ENCODE data around the gene DDX18.
"Not testable (repeated sequence)": the region's sequence is repeated elsewhere in the genome, so short reads cannot be mapped to it uniquely, and the experiment has no call there.

Gene DDX18

DNA sequence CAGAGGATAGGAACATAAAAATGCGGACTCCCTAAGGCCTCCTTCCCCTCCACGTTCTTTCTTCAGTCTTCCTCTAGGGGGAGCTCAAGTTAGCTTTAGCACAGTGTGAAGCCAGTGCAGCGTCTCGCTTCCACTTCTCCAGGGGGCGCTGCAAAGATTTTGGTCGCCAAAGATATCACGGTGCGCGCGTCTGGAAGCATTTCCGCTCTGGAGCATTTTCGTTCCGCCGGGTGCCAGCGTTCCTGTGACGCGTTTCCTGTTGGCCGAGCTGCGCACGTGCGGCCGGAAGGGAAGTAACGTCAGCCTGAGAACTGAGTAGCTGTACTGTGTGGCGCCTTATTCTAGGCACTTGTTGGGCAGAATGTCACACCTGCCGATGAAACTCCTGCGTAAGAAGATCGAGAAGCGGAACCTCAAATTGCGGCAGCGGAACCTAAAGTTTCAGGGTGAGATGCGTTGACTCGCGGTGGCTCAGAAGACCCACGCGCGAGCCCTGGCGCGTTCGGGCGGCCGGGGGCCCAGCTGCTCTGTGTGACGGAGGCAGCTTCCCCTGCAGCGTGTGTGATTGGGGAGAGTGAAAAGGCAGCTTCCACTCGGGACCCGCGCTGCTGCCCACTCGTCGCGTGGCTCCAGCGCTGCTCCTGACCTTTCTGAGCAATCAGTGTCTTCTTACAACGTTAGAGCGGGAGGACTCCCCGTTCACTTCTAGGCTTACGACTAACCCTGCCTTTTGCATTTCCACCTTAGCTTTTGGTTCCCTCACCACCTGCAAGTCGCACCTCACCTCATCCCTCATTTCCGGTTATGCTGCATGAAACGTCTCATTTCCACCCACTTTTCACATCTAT, at the start of gene DDX18:
Gene DDX18, plus strand, starts transcription at position 275 of the 848 bp plus-strand sequence. Its CDS starts 87 bp downstream, at position 362.
- Mint-ChIP-seq H3K27ac (peak within 1 kb of the TSS; percentile 98), H3K4me3 (peak within 1 kb of the TSS; percentile 95), H3K36me3 (peaks cover 15% of the 10 kb centered on the region), H3K4me1 (ENCODE audit: low read depth) (peaks cover 43% of the 10 kb centered on the region), H3K27me3 (no peaks in the 10 kb centered on the region), H3K9me3 (ENCODE audit: low read depth) (no peaks in the 10 kb centered on the region)

DNA sequence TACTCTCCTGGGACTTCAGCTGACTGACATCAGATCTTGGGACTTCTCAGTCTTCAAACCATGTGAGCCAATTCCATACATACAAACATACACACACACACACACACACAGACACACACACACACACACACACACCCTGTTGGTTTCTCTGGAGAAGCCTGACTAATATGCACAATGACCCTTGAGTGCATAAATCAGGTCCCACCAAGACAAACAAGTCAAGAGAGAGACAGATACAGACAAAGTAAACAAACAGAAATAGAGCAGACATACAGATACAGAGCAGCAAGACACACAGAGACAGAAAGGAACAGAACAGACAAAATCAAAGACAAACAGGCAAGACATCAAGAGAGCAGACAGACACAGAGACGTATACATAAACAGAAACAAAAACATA, 43.8 kb upstream of the DDX18 start:
- Mint-ChIP-seq H3K9me3 (ENCODE audit: low read depth) (no peaks in the 10 kb centered on the region), H3K27me3 (peaks cover 12% of the 10 kb centered on the region), H3K4me3 (no peak overlapping the region), H3K4me1 (ENCODE audit: low read depth) (no peaks in the 10 kb centered on the region), H3K27ac (no peak overlapping the region), H3K36me3 (no peaks in the 10 kb centered on the region)

DNA sequence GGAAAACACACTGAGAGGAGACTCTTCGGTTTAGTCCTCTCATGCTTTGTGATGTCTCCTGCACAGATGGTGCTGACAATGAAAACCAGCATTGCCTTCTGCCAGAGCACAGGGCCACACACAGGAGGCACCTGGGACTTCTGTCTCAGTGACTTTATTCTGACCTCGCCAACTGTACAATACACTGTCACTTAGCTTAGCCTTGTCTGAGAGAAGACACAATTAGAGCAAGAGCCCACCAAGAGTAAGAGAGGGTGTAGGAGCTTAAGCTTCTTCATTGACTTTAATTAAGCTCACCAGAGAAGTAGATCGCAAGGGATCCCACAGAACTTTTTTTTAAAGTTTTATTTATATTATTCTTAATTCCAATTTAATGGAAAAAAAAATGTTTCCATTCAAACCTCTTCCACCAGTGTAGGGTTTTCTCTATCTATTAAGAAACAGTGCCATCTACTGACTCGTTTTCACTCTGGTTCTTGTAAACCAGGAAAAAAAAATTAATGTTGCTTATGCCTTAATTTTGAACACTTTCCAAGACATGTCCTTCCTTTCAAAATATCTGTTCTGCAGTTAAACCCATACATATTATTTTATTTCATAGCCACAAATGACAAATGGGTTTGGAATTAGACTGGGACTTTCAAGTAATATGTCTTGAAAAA, 42.4 kb upstream of the DDX18 start:
- H3K4me1 Mint-ChIP-seq (ENCODE audit: low read depth), result no peaks in the 10 kb centered on the region
- H3K36me3 Mint-ChIP-seq, result no peaks in the 10 kb centered on the region
- H3K4me3 Mint-ChIP-seq, result no peak overlapping the region
- H3K27me3 Mint-ChIP-seq, result peaks cover 12% of the 10 kb centered on the region
- no peak overlapping the region for H3K27ac Mint-ChIP-seq
- no peaks in the 10 kb centered on the region for H3K9me3 Mint-ChIP-seq (ENCODE audit: low read depth)

DNA sequence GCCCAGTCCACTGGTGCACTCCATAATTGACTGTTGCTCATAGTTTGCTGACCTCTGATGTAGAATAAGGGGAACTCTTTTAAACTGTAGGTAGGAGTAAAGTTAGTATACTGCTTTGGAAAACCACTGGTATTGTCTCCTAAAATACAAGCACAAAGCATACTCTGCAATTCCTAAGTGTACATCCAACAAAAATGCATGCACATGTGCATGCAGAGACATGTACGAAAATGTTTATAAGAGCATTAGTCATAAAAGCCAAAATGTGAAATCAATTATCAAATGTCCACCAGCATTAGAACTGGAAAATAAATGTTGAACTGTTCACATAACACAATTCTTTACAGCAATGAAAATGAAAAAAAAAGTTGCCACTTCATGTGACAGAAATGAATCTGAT, 39.8 kb upstream of the DDX18 start:
- Mint-ChIP-seq H3K27me3 (peaks cover 12% of the 10 kb centered on the region), H3K9me3 (ENCODE audit: low read depth) (no peaks in the 10 kb centered on the region), H3K27ac (no peak overlapping the region), H3K4me1 (ENCODE audit: low read depth) (no peaks in the 10 kb centered on the region), H3K4me3 (no peak overlapping the region), H3K36me3 (no peaks in the 10 kb centered on the region)

DNA sequence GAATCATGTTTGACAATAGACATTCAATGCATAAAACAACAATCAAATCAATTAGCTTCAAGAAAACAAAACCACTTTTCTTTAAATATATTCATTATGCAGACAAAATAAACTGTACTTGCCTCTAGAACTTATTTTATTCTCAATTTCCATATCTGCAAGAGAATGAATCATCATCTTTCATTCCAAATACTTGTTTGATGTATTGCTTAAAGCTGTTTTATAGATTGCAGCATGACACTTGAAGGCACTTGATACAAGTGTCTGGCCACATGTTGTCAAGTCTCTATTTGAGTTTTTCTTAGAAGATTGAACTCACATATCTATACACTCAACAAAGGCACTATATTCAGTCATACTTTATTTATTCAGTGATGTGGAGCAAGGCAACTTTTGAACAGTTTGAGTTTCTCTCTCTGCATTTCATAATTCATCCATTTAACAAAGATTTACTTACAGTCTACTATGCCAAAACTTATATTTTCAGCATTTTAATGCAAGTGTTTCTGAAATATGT, 38.7 kb upstream of the DDX18 start:
- Mint-ChIP-seq H3K4me1 (ENCODE audit: low read depth) (no peaks in the 10 kb centered on the region), H3K36me3 (no peaks in the 10 kb centered on the region), H3K9me3 (ENCODE audit: low read depth) (no peaks in the 10 kb centered on the region), H3K27ac (no peak overlapping the region), H3K27me3 (peaks cover 9% of the 10 kb centered on the region), H3K4me3 (no peak overlapping the region)

DNA sequence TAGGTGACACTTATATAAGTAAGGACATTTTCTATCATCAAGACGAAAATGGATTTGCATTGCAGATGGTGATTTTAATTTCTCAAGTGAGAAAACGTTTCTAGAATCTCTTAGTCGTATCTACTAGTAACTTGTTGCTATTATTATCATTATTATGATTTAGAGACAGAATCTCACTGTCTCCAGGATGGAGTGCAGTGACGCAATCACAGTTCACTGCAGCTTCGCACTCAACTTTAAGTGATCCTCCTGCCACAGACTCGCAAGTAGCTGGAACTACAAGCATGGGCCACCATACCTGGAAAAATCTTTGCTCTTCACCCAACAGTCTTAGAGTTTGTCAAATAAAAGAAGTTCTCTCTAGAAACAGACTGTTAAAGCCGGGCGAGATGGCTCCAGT, 37.6 kb upstream of the DDX18 start:
- H3K4me3 Mint-ChIP-seq, result no peak overlapping the region
- no peaks in the 10 kb centered on the region for H3K36me3 Mint-ChIP-seq
- no peaks in the 10 kb centered on the region for H3K9me3 Mint-ChIP-seq (ENCODE audit: low read depth)
- H3K4me1 Mint-ChIP-seq (ENCODE audit: low read depth), result no peaks in the 10 kb centered on the region
- peaks cover 5% of the 10 kb centered on the region for H3K27me3 Mint-ChIP-seq
- no peak overlapping the region for H3K27ac Mint-ChIP-seq

DNA sequence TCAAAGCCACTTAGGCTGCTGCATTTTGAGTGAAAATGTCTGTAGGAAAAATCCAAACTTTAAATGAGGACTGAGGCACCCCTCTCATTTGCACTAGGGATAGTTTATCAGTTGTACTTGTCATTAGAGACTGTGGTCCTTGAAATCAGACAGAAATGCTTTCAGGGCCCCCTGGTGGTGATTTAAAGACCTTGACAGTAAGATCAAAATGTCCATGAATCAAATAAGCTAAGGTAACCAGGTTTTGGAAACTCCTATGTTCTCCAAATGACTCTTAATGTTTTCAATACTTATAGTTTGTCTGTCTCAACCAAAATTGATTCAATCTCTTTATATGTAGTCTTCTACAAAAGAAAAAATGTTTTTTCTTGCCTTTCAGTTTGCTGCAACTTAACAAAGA, 28.8 kb upstream of the DDX18 start:
- Mint-ChIP-seq H3K27ac (no peak overlapping the region), H3K4me1 (ENCODE audit: low read depth) (peaks cover 1% of the 10 kb centered on the region), H3K36me3 (peaks cover 3% of the 10 kb centered on the region), H3K27me3 (peaks cover 7% of the 10 kb centered on the region), H3K4me3 (no peak overlapping the region), H3K9me3 (ENCODE audit: low read depth) (peaks cover 12% of the 10 kb centered on the region)

DNA sequence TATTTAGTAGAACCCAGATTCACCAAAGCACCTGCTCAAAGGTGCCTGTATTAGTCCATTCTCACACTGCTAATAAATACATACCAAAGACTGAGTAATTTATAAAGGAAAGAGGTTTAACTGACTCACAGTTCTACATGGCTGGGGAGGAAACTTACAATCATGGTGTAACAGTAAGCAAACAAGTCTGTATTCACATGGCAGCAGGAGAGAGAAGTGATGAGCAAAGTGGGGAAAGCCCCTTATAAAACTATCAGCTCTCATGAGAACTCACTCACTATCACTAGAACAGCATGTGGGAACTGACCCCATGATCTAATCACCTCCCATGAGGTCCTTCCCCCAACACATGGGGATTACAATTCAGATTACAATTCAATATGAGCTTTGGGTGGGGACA, 28.0 kb upstream of the DDX18 start:
- H3K9me3 Mint-ChIP-seq (ENCODE audit: low read depth), result peaks cover 12% of the 10 kb centered on the region
- no peak overlapping the region for H3K27ac Mint-ChIP-seq
- no peak overlapping the region for H3K4me3 Mint-ChIP-seq

DNA sequence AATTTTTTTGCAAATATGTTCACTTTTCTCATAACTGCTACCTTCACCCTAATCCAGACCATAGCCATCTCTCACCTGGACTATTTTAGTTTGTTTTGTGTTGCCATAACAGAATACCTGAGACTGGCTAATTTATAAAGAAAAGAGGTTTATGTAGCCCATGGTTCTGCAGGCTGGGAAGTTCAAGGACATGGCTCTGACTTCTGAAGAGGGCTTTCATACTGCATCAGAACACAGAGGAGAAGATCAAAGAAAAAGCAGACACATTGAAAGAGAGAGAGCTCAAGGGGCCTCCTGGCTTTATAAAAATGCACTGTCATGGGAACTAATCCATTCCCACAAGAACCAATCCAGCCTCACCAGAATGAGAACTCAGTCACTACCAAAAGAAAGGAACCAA, 25.0 kb upstream of the DDX18 start:
- peaks cover 3% of the 10 kb centered on the region for H3K36me3 Mint-ChIP-seq
- H3K27ac Mint-ChIP-seq, result no peak overlapping the region

More for the DNA sequence above, 28.0 kb upstream of the DDX18 start:
- H3K4me1 Mint-ChIP-seq (ENCODE audit: low read depth), result peaks cover 1% of the 10 kb centered on the region
- peaks cover 7% of the 10 kb centered on the region for H3K27me3 Mint-ChIP-seq
- H3K36me3 Mint-ChIP-seq, result peaks cover 3% of the 10 kb centered on the region

DNA sequence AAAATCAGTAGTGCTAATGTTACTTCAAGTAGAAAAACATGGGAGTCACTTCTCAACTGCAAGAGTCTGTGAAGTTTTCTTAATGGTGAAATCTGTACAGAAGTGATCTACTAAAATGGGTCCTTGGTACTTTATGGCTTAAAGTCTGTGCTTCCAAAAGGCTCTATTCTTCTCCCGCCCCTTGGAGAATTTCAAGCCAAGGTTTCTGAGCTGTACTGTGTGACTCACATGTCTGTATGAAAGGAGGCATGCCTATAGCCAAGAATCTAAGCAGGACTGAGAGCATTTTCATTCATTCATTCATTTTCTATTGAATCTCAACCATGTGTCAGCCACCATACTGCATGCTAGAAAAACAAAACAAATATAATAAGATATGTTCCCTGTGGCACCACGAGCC, 19.8 kb upstream of the DDX18 start:
- H3K4me1 Mint-ChIP-seq (ENCODE audit: low read depth), result no peaks in the 10 kb centered on the region
- H3K27me3 Mint-ChIP-seq, result peaks cover 23% of the 10 kb centered on the region
- H3K4me3 Mint-ChIP-seq, result no peak overlapping the region
- H3K36me3 Mint-ChIP-seq, result no peaks in the 10 kb centered on the region
- no peak overlapping the region for H3K27ac Mint-ChIP-seq
- H3K9me3 Mint-ChIP-seq (ENCODE audit: low read depth), result peaks cover 8% of the 10 kb centered on the region

More for the DNA sequence above, 25.0 kb upstream of the DDX18 start:
- Mint-ChIP-seq H3K27me3 (peaks cover 18% of the 10 kb centered on the region), H3K4me1 (ENCODE audit: low read depth) (peaks cover 1% of the 10 kb centered on the region), H3K4me3 (no peak overlapping the region), H3K9me3 (ENCODE audit: low read depth) (peaks cover 12% of the 10 kb centered on the region)

DNA sequence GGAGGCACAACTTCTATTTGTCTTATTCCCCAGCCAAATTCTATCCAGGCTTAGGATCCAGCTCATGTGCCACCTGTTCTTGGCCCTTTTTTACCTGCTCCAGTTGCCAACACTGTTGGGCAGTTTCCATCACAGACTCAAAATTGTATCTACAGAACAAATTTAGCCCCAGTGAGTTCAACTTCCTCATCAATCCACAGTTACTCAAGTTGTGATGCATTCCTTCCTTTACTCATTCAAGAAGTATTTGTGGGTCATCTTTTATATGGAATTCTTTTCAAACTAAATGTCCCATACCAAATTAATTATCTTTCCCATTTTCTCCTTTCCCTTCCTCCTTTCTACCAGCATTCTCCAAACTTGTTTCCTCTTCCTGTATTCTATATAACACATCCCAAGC, 12.7 kb upstream of the DDX18 start:
- H3K27ac Mint-ChIP-seq, result no peak overlapping the region
- H3K9me3 Mint-ChIP-seq (ENCODE audit: low read depth), result no peaks in the 10 kb centered on the region
- H3K4me1 Mint-ChIP-seq (ENCODE audit: low read depth), result peaks cover 3% of the 10 kb centered on the region
- peaks cover 13% of the 10 kb centered on the region for H3K27me3 Mint-ChIP-seq
- H3K36me3 Mint-ChIP-seq, result no peaks in the 10 kb centered on the region
- no peak overlapping the region for H3K4me3 Mint-ChIP-seq

DNA sequence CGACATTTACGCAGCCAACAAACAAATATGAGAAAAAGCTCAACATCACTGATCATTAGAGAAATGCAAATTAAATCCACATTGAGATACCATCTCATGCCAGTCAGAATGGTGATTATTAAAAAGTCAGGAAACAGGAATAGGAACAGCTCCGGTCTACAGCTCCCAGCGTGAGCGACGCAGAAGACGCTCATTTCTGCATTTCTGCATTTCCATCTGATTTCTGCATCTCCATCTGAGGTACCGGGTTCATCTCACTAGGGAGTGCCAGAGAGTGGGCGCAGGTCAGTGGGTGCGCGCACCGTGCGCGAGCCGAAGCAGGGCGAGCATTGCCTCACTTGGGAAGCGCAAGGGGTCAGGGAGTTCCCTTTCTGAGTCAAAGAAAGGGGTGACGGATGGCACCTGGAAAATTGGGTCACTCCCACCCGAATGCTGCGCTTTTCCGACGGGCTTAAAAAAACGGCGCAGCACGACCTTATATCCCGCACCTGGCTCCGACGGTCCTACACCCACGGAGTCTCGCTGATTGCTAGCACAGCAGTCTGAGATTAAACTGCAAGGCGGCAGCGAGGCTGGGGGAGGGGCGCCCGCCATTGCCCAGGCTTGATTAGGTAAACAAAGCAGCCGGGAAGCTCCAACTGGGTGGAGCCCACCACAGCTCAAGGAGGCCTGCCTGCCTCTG, 10.7 kb upstream of the DDX18 start:
- Mint-ChIP-seq H3K4me3 (peak overlapping the region; percentile 82), H3K27me3 (peaks cover 13% of the 10 kb centered on the region)
- H3K4me1 Mint-ChIP-seq (ENCODE audit: low read depth); H3K27ac Mint-ChIP-seq; H3K9me3 Mint-ChIP-seq (ENCODE audit: low read depth); H3K36me3 Mint-ChIP-seq: not testable (repeated sequence)

DNA sequence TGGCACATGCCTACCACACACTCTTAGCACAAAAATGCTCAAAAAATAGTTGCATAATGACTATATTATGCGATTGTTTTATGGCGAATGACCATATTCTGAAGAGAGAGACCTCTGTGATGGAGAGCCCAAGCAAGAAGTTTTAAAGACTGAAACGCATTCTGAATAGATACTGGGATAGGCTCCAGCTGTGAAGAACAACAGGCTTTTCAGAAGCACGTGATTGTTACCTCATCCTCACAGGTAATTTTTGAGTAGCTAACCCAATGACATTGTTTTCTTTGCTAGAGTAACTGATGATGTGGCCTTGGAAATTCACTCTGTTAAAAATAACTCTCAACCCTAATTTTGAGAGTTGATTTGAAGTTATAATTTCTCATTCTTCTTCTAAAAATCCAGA, 2.0 kb upstream of the DDX18 start:
- Mint-ChIP-seq H3K4me1 (ENCODE audit: low read depth) (peaks cover 22% of the 10 kb centered on the region), H3K4me3 (no peak overlapping the region), H3K9me3 (ENCODE audit: low read depth) (no peaks in the 10 kb centered on the region), H3K27ac (no peak overlapping the region), H3K27me3 (no peaks in the 10 kb centered on the region), H3K36me3 (peaks cover 7% of the 10 kb centered on the region)

DNA sequence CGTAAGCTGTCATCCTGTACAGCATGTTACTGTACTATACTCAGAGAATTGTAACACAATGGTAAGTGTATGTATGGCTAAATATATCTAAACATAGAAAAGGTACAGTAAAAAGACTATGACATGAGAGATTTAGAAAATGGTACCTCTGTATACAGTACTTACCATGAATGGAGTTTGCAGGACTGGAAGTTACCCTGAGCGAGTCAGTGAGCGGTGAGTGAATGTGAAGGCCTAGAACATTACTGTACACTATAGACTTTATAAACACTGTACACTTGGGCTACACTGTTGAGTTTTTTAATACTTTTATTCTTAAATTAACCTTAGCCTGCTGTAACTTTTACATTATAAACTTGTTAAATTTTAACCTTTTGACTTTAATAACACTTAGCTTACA, 1.5 kb downstream of the DDX18 start:
- H3K27ac Mint-ChIP-seq, result peak overlapping the region; percentile 98
- no peaks in the 10 kb centered on the region for H3K9me3 Mint-ChIP-seq (ENCODE audit: low read depth)
- peak overlapping the region; percentile 95 for H3K4me3 Mint-ChIP-seq
- peaks cover 17% of the 10 kb centered on the region for H3K36me3 Mint-ChIP-seq
- no peaks in the 10 kb centered on the region for H3K27me3 Mint-ChIP-seq
- peaks cover 54% of the 10 kb centered on the region for H3K4me1 Mint-ChIP-seq (ENCODE audit: low read depth)

DNA sequence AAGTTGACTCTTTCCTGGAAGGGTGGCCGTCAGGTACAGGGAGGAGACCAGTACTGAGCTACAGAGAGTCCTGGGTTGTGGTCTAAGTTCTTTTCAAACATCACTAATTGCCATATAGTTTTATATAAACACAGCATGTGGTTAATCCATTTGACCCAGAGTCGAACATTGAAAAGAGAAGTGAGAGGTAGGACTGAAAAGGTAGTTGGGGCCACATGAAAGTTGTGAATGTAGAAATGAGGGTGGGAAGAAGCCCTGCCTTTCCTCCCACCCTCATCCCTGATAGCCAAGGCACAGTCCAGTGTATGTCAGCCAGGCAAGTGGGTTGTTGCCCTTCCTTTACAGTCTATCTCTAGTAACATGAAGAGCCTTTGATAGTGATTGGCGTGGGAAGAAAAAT, 4.4 kb downstream of the DDX18 start:
- peak overlapping the region; percentile 10 for H3K4me3 Mint-ChIP-seq
- peak overlapping the region; percentile 41 for H3K27ac Mint-ChIP-seq
- H3K9me3 Mint-ChIP-seq (ENCODE audit: low read depth), result no peaks in the 10 kb centered on the region
- H3K27me3 Mint-ChIP-seq, result no peaks in the 10 kb centered on the region
- H3K4me1 Mint-ChIP-seq (ENCODE audit: low read depth), result peaks cover 55% of the 10 kb centered on the region
- H3K36me3 Mint-ChIP-seq, result peaks cover 21% of the 10 kb centered on the region
